ENCODE measurements around the gene CCDC97.

Gene CCDC97

DNA sequence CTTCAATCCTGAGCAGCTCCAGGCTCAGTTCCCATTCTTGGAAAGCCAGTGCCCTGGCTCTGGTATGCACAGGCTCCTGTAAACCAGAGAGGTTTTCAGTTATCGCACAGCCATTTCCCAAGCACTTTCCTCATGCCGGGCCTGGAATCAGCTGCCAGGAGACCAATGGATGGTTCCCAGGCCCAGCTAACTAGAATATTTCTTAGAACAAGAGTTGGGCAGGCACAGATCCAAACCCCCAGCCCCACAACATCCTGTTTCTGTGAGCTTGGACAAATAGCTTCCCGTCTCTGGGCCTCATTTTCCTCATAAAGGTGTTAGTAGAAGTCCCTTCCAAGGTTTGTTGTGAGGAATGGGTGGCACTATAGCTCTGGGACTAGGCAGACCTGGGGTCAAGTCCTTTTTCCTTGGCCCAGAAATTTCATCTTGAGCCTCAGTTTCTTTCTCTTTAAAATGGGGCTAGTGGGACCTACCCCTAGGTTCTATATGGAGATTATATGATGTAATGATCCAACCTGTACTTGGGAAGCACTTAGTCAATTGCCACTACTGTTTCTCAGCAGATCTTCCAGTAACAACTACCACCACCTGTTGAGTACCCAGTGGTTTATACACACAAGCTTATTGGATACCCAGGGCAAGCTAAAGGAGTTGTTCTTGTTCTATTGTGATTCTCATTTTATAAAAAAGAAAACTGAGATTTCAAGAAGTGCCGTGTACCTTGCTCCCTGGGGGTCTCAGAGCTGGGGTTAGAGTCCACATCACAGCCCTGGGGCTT, 5.1 kb upstream of the CCDC97 start:
- in situ Hi-C loops (cut with HindIII; ENCODE audit: low sequenced_read_pairs) = no loop called here
- no peak for DNase-seq (ENCODE audit: low read depth, low spot score)
- TF ChIP-seq, protein P1, sequence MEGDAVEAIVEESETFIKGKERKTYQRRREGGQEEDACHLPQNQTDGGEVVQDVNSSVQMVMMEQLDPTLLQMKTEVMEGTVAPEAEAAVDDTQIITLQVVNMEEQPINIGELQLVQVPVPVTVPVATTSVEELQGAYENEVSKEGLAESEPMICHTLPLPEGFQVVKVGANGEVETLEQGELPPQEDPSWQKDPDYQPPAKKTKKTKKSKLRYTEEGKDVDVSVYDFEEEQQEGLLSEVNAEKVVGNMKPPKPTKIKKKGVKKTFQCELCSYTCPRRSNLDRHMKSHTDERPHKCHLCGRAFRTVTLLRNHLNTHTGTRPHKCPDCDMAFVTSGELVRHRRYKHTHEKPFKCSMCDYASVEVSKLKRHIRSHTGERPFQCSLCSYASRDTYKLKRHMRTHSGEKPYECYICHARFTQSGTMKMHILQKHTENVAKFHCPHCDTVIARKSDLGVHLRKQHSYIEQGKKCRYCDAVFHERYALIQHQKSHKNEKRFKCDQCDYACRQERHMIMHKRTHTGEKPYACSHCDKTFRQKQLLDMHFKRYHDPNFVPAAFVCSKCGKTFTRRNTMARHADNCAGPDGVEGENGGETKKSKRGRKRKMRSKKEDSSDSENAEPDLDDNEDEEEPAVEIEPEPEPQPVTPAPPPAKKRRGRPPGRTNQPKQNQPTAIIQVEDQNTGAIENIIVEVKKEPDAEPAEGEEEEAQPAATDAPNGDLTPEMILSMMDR (IDR thresholded peaks at IDR 0.05; ENCODE audit: low read depth, low read length) = no peak
- H3K4me3 ChIP-seq (ENCODE audit: low read depth, low read length) = no peak overlapping the region

DNA sequence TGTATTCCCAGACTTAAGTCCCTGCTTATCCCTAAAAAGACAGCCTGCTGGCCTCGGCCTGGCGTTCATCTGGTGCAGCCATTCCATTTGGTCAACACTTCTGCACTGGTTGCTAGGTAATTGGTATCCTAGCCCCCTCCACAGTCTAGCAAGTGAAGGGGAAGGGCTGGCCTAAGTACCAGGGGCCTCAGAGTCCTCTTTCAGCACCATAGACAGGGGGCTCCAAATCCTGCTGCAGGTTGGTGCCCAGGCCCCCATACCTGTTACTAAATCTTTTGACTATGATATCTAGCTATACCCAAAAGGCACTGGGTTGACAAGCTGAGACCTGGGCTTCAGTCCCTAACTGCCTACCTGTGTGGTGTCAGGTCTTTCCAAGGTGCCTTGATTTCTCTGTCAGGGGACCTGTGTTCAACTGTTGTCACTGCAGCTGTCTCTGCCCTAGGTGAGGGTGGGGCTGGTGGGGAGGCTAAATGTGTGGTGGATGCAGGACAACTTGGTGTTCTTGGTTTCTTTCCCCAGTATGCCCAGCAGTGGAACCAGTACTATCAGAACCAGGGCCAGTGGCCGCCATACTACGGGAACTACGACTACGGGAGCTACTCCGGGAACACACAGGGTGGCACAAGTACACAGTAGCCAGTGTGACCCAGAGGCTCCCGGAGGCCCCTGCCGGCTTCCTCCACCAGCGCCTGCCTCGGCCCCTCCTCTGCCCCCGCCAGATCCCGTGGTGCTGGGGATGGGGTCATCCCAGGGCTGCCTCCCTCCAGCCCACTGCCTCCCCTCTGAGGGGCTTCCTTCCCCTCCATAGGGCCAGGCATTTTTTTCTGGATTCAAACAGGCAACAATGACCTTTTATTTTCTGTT, 3.8 kb upstream of the CCDC97 start:
- no peak for DNase-seq (ENCODE audit: low read depth, low spot score)
- TF ChIP-seq, protein P1 (IDR thresholded peaks at IDR 0.05; ENCODE audit: low read depth, low read length) = no peak

DNA sequence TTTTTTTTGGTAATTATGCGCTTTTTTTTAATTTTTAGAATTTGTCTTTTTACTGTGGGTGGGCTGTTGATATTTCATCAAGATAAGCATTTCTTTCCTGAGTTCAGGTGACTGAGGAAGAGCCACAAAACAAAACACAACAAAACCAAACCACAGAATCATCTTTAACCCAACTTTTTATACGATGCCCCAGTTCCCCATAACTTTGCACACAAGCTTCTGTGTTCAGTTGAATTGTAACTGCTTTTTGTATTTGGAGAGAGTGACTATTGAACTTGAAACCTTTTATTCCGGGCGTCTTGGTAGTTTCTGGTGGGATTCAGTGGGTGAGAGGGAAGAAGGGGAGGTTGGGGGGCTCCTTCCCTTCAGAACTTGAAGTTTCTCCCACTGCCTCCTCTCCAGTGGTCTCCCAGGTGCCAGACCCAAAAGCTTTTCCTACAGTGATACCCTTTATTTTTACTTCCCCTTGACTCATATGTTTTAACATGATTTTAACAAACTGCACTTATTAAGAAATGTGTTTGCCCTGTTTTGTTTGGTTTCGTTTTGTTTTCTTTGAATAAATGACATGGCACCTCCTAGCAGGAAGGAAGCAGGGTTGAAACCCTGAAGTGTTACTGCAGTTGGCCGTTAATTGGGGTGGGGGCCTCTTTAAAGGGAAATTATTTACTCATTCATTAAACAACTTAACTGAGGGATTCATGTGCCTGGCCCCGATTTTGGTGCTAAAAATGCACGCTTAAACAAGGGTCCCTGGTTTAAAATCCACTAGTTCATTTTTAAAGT, 2.7 kb upstream of the CCDC97 start:
- no peak overlapping the region for H3K4me3 ChIP-seq (ENCODE audit: low read depth, low read length)
- TF ChIP-seq, protein P1 (IDR thresholded peaks at IDR 0.05; ENCODE audit: low read depth, low read length) = no peak
- in situ Hi-C loops (cut with HindIII; ENCODE audit: low sequenced_read_pairs) = no loop called here
- no peak for DNase-seq (ENCODE audit: low read depth, low spot score)

More for the DNA sequence above, 3.8 kb upstream of the CCDC97 start:
- in situ Hi-C loops (cut with HindIII; ENCODE audit: low sequenced_read_pairs) = no loop called here
- no peak overlapping the region for H3K4me3 ChIP-seq (ENCODE audit: low read depth, low read length)

DNA sequence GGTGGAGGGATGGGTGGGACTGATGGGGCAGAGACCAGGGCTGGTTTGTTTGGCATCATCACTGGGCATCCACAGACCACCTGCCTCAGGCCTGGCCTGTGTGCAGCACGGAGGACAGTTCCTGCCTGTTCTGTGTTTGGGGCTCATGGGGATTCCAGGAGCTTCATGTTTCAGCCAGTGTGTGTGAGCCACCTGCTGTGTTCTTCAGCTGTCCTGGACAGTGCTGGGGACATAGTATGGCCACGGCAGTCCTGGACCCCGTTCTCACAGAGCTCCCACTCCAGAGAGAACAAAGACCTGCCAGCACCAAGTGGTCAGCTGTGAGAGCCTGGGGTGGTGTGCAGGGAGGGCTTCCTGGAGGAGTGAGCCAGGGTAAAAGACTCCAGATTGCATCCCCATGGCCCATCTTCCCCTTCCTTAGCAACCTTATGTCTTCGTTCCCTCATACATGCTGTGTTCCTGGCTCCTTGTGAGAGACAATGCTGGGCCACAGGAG, 2.0 kb upstream of the CCDC97 start:
- DNase-seq (ENCODE audit: low read depth, low spot score) = no peak
- H3K4me3 ChIP-seq (ENCODE audit: low read depth, low read length) = no peak overlapping the region
- in situ Hi-C loops (cut with HindIII; ENCODE audit: low sequenced_read_pairs) = no loop called here
- TF ChIP-seq, protein P1 (IDR thresholded peaks at IDR 0.05; ENCODE audit: low read depth, low read length) = no peak

DNA sequence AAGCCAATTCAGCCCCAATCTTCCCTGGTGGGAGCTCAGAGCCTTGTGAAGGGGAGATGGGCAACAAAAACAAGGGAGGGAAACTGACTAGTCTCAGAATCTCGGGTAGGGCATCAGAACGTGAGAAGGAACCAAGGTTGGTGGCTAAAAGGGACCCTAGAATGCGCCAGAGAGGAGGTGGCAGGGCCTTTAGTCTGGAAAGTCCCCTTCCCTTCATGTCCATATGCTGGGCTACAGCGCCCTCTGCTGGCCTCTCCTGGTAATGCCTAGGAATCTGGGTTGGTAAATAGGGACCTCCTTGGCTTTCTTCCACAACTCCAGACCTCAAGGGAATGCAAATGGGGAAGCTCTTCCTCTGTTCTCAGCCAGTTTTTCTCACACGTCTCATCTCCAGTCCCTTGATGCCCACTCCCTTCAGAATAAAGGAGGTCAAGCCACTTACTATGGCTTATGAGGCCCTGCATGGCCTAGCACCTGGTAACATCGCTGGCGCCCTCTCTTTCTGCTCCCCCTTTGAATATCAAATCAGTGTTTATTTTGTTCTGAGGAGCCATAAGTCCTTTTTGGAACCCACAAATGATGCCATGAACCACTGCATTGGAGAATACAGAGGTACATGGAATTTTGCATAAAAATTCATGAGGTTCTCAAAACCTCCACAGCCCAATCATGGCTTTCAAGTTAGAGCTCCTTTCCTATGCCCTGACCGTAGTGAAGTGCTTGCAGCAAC, 1.4 kb upstream of the CCDC97 start:
- peak; percentile 90 for DNase-seq (ENCODE audit: low read depth, low spot score)
- in situ Hi-C loops (cut with HindIII; ENCODE audit: low sequenced_read_pairs) = no loop called here
- H3K4me3 ChIP-seq (ENCODE audit: low read depth, low read length) = no peak overlapping the region
- TF ChIP-seq, protein P1 (IDR thresholded peaks at IDR 0.05; ENCODE audit: low read depth, low read length) = peak; percentile 97

All from astrocyte of the spinal cord (primary cell).